ENCODE data around the gene ZNF654.

GRCh38 chr3:88075497-88075896 is 16.4 kb downstream of the ZNF654 start:
- no peak for TF ChIP-seq PAXIP1 (CRISPR knock-in tag; conservative IDR thresholded peaks at IDR 0.05)
- no peak for TF ChIP-seq ZNF333 (CRISPR knock-in tag; IDR thresholded peaks at IDR 0.05; ENCODE audit: borderline replicate concordance)
- TF ChIP-seq ZBTB1 (CRISPR knock-in tag; IDR thresholded peaks at IDR 0.05; ENCODE audit: borderline replicate concordance), result no peak
- TF ChIP-seq ZNF878 (CRISPR knock-in tag; IDR thresholded peaks at IDR 0.05), result no peak
- no peak for TF ChIP-seq CTCF (CRISPR knock-in tag; IDR thresholded peaks at IDR 0.05)
- no peak for TF ChIP-seq TCF7 (IDR thresholded peaks at IDR 0.05; ENCODE audit: low read depth)
- no peak for TF ChIP-seq SMC3 (IDR thresholded peaks at IDR 0.05; ENCODE audit: low read length)

Measured in HepG2 (cell line).